Endothelial cell of hepatic sinusoid (primary cell): Measurements from ENCODE around the gene PPP2R5B.
"Not testable (repeated sequence)": the region's sequence is repeated elsewhere in the genome, so short reads cannot be mapped to it uniquely, and the experiment has no call there.

Source experiments
- in situ Hi-C: cut with HindIII; loops from 2 replicates; pipeline ENCODE4 v1.10.0; 2017; ENCODE audit warnings: low sequenced_read_pairs

PPP2R5B gene

DNA sequence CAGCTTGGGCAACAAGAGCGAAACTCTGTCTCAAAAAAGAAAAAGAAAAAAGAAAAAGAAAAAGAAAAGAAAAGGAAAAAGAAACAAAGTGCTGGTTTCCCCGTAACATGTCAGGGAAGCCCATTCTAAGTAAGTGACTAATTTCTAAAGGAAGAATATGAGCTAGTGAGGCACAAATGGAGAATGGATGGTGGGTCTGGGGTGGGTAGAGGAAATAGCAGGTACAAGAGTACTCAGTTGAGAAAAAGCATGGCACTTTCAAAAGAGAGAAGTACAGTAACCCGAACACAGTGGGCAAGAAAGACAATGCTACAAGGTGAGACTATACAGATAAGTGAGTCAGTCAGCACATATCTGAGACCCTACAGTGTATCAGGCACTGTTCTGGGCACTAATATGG lies 42.9 kb downstream of the PPP2R5B start:
- in situ Hi-C loops: loop anchor here (5.0 kb wide), 1 partner anchor 35 kb away; no protein-coding TSS in a partner anchor

DNA sequence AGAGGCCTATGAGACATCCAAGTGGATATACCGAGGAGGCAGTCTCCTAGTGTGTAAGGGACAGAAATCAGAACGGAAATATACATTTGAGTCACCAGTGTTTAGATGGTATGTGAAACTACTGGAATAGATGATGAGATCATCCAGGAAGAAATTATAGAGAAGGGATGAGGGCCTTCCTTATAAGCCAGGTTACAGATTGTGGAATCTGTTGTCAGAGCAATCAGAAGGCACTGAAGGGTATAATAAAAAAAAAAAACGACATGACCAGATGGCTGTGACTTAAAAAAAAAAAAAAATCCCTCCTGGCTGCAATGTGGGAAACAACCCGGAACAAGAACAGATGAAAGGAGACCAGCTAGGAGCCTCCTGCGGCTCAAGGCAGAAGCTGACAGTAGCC lies 44.7 kb downstream of the PPP2R5B start:
- in situ Hi-C loops: loop anchor here (5.0 kb wide), 1 partner anchor 37 kb away; no protein-coding TSS in a partner anchor

DNA sequence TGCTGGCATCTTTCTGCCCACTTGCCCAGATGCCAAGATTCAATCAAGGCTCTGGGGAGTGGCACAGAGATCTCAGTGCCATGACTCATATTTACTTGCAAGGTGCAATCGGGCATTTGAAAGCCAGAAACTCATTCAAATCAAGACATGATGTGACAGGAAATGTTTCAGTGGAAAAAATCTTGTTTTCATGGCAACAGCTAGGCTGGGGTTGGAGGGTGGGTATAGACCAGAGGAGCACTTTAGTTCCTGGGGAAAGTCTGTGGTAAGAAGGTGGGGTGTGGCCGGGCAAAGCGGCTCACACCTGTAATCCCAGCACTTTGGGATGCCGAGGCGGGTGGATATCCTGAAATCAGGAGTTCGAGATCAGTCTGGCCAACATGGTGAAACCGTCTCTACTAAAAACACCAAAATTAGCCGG lies 46.3 kb downstream of the PPP2R5B start:
- in situ Hi-C loops: no loop called here

GRCh38 chr11:64971421-64972233 lies 47.1 kb downstream of the PPP2R5B start, which contains the start of gene MAJIN:
Gene MAJIN, minus strand, starts transcription at chr11:64972108. Its CDS starts 12,703 bp downstream, at chr11:64959405.
- in situ Hi-C loops: no loop called here

DNA sequence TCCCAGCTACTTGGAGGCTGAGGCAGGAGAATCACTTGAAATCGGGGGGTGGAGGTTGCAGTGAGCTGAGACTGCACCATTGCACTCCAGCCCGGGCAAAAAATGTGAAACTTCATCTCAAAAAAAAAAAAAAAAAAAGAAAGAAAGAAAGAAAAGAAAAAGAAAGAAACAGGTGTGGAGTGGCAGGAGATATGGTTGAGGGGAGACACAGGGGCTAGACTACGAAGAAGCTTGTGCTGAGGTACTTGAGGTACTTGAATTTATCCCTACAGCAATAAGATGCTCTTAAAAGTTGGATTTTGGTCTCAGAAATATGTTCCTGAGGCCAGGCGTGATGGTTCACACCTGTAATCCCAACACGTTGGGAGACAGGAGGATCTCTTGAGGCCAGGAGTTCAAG lies 49.6 kb downstream of the PPP2R5B start:
- in situ Hi-C loops: no loop called here

DNA sequence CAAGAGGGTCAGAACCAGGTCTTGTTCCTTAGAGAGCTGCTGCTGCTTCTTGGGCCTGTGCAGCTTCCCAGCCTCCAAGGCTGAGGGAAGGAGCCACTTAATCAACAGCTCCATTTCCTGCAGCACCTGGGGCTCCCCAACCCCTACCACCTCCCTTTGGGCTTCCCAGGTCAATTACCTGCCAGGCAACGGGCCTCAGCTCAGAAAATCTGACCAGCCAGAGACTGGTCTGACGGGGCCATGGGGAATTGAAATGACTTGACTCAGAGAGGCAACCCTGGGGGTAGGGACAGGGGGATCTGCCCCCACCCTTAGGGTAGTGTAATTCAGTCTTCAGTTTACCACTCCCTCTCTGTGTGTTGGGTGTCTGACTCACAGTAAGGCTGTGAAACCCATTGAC lies 52.2 kb downstream of the PPP2R5B start:
- in situ Hi-C loops: no loop called here

DNA sequence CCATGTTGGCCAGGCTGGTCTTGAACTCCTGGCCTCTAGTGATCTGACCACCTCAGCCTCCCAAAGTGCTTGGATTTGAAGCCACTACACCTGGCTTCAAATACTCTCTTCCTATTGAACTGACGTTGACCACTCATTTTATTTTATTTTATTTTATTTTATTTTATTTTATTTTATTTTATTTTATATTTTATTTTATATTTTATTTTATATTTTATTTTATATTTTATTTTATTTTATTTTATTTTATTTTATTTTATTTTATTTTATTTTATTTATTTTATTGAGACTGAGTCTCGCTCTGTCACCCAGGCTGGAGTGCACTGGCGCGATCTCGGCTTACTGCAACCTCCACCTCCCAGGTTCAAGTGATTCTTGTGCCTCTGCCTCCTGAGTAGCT lies 58.9 kb downstream of the PPP2R5B start:
- in situ Hi-C loops: not testable (repeated sequence)
